ENCODE measurements around the gene RAB44.
"Not testable (repeated sequence)": the region's sequence is repeated elsewhere in the genome, so short reads cannot be mapped to it uniquely, and the experiment has no call there.

The RAB44 gene, protein sequence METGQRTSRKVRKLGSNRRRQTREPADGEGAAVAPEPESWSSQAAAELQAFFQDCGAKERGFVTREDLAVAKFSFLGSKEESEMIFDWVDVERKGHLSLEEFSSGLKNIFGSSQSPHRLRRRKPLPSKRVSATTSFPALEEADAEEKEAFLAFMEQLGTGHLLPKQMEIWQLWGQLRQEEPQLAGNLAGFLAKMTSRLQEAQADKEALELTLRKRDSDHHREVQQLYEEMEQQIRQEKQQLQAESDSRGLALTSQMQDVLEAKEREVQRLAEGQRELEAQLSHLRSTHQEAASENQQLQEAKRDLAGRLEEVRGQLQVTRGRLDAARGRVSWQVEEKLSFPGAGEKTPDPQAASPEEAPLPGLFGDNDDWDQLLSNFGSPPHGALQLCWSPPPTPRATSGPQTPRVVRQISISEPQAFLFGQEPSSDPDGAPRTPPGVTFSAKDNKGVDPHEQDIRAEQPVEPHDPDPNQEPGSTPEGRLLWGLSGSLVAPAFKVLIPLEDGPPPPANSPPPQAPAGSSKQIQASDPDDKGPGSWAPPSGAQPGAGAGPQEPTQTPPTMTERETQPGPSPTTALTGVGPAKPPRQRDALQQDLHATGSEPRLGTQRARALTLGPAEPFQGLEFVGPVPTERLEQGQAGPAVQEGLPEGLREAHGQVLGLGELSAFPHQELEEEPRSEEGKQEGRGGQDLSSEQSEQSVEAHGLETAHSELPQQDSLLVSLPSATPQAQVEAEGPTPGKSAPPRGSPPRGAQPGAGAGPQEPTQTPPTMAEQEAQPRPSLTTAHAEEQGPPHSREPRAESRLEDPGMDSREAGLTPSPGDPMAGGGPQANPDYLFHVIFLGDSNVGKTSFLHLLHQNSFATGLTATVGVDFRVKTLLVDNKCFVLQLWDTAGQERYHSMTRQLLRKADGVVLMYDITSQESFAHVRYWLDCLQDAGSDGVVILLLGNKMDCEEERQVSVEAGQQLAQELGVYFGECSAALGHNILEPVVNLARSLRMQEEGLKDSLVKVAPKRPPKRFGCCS

DNA sequence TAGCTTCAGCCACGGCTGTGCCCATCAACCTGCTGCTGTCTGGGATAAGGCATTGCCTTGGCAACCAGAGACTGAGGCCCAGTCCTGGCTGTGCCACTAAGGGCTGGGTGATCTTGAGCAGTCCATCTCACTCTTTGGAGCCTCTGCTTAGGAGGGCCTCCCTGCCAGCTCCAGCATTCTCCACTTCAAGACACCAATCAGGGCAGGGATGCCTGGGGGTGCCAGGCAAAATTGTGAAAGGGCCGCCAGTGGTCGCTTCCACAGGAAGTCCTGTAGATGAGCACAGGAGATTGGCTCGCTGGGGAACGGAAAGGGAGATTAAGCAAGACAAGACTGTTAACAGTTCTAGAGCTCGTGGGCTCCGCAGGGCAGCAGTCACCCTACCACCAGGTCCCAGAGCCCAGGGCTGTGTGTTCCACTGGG is at the start of gene RAB44:
Gene RAB44 (plus strand): TSS at position 346 of the 423 bp plus-strand sequence. CDS start 6,410 bp downstream, outside the sequence.
- H3K4me1 Mint-ChIP-seq (ENCODE audit: low read depth) = peaks cover 9% of the 10 kb centered on the region
- H3K27me3 Mint-ChIP-seq = no peaks in the 10 kb centered on the region
- no peaks in the 10 kb centered on the region for H3K36me3 Mint-ChIP-seq
- no peaks in the 10 kb centered on the region for H3K9me3 Mint-ChIP-seq (ENCODE audit: low read depth)
- H3K27ac Mint-ChIP-seq = no peak within 1 kb of the TSS
- no peak within 1 kb of the TSS for H3K4me3 Mint-ChIP-seq

DNA sequence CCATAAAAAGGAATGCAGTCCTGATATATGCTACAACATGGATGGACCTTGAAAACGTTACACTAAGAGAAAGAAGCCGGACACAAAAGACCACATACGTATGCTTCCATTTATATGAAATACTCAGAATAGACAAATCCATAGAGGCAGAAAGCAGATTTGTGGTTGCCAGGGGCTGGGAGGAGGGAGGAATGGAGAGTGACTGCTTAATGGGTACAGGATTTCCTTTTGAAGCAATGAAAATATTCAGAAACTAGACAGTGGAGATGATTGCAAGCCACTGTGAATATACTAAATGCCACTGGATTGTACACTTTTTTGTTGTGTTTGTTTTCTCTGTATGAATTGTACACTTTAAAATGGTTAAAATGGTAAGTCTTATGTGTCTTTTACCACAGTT is 48.5 kb upstream of the RAB44 start:
- H3K27me3 Mint-ChIP-seq = peaks cover 2% of the 10 kb centered on the region

DNA sequence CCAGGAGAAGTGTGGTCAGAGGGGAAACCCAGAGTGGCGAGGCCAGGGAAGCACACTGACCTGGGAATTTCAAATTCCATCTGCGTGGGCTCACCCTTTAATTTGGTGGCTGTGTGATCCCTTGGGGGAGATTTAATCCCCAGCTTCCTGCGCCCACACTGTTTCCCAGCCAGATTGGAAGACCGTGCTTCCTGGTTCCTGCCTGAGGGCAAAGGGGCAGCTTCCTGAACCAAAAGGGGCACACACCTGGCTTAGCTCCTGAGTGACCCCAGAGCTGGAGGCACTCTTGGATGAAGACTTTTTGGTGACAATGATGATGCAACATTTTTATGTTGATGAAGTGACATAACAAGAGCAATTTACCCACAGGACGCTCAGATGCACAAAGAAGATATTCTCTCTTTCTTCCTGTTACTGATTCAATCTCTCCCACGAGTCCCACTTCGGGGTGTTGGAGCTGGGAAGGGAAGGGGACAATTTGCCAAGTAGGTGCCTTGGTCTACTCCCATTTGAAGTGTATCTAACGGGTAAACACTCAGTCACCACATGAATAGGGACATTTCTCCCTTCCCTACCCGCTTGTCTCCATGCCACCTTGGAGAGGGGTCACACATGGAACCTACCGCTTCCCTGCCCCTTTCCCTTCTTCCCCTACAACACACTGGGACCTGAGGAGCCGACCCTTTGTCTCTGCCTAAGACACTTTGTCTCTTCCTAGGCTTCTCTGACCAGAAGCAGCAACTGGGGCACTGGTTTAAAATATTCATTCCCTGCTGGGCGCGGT is 47.7 kb upstream of the RAB44 start:
- Mint-ChIP-seq H3K4me3 (no peak overlapping the region), H3K27me3 (peaks cover 2% of the 10 kb centered on the region), H3K27ac (no peak overlapping the region), H3K4me1 (ENCODE audit: low read depth) (no peaks in the 10 kb centered on the region), H3K9me3 (ENCODE audit: low read depth) (no peaks in the 10 kb centered on the region), H3K36me3 (no peaks in the 10 kb centered on the region)

More for the DNA sequence above, 48.5 kb upstream of the RAB44 start:
- Mint-ChIP-seq H3K9me3 (ENCODE audit: low read depth) (no peaks in the 10 kb centered on the region), H3K4me1 (ENCODE audit: low read depth) (no peaks in the 10 kb centered on the region), H3K4me3 (no peak overlapping the region), H3K36me3 (no peaks in the 10 kb centered on the region), H3K27ac (no peak overlapping the region)

DNA sequence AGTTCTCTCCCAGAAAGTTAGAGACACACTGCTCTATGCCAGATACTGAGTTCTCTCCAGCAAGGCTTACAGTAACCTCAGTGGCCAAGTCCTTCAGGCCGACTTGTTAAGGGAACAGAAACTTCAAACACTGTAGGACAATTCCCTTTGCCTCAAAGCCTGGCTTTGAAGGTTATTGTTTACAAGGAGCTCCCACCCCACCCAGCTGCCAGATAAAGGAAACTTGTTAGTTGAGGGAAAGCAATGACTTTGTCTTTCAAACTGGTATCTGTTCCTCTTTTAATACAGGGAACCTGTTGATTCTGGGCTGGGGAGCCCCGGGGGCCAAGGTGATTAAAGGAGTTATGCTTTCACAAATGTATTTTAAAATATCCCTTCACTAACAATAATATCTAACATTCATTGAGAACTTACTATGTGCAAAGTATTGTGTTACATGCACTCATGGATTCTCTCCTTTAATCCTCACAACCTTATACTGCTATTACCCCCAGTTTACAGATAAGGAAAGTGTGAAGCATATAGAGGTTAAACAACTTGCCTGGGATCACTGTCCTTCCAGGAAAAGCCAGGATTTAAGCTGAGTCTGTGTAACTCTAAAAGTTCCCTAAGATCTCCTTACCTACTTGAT is 46.7 kb upstream of the RAB44 start:
- Mint-ChIP-seq H3K4me3 (no peak overlapping the region), H3K9me3 (ENCODE audit: low read depth) (no peaks in the 10 kb centered on the region), H3K4me1 (ENCODE audit: low read depth) (no peaks in the 10 kb centered on the region), H3K27ac (no peak overlapping the region), H3K27me3 (peaks cover 7% of the 10 kb centered on the region), H3K36me3 (no peaks in the 10 kb centered on the region)

DNA sequence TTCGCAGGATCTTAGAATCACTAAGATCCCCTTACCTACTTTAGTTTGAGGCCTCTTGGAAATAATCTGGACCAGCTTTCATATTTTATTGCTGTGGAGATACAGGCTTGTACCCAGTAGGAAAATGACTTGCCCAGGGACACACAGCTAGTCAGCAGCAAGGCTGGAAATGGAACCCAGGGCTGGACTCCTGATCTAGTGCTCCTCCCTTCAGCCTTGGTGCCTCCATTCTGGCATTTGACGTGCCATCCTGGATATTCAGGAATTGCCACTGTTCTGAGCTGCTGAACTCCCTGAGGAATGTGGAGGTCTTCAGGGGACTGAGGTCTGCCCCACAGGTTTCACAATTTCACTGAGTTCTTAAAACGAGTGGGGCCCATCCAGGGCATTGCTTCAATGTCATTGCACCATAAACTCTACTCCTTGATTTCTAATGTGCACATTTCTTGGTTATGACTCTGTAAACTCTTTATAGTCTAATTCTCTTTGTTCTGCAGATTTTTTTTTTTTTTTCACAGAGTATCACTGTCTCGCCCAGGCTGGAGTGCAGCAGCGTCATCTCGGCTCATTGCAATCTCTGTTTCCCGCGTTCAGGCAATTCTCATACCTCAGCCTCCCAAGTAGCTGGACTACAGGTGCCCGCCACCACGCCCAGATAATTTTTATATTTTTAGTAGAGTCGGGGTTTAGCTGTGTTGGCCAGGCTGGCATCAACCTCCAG is 45.8 kb upstream of the RAB44 start:
- Mint-ChIP-seq H3K27ac (no peak overlapping the region), H3K4me1 (ENCODE audit: low read depth) (no peaks in the 10 kb centered on the region), H3K36me3 (no peaks in the 10 kb centered on the region), H3K4me3 (no peak overlapping the region), H3K27me3 (peaks cover 12% of the 10 kb centered on the region), H3K9me3 (ENCODE audit: low read depth) (no peaks in the 10 kb centered on the region)

DNA sequence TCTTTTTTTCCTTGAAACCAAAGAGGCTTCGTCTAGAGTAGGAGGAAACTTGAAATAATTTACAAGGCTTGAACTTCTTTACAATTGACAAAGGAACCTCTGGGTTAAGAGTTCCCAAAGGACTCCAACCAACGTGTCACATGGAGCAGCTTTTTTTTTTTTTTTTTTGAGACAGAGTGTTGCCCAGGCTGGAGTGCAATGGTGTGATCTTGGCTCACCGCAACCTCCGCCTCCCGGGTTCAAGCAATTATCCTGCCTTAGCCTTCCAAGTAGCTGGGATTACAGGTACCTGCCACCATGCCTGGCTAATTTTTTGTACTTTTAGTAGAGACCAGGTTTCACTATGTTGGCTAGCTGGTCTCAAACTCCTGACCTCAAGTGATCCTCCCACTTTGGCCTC is 43.2 kb upstream of the RAB44 start:
- H3K9me3 Mint-ChIP-seq (ENCODE audit: low read depth); H3K36me3 Mint-ChIP-seq; H3K4me3 Mint-ChIP-seq; H3K4me1 Mint-ChIP-seq (ENCODE audit: low read depth); H3K27ac Mint-ChIP-seq: not testable (repeated sequence)
- peaks cover 19% of the 10 kb centered on the region for H3K27me3 Mint-ChIP-seq

DNA sequence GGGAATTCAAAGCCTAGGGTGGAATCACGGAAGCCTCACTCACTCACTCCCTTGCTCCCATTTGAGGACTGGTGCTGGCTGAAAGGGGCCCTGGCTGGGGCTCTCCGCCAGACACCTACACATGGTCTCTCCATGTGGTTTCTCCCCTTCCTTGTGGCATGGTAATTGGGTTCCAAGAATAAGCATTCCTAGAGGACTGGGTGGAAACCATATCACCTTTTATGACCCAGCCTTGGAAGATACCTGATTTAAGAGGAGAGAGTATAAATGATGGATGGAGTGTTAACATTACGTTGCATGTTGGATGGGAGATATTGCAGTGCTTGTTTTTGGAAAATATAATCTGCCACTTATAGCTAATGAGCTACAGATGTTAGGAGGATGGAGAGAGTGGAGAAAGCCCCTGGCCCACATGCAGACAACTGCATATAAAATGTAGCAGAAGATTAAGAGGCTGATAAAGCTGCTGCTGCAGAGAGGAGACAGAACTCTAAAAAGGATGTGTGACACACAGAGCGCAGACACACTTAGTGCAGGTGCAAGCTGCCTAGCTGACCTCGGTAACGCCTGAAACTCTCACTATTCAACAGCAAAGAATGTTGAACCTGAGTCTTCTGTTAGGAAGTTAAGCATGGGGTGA is 42.4 kb upstream of the RAB44 start:
- Mint-ChIP-seq H3K27ac (no peak overlapping the region), H3K27me3 (peaks cover 23% of the 10 kb centered on the region), H3K36me3 (no peaks in the 10 kb centered on the region), H3K4me3 (no peak overlapping the region), H3K9me3 (ENCODE audit: low read depth) (no peaks in the 10 kb centered on the region), H3K4me1 (ENCODE audit: low read depth) (no peaks in the 10 kb centered on the region)

DNA sequence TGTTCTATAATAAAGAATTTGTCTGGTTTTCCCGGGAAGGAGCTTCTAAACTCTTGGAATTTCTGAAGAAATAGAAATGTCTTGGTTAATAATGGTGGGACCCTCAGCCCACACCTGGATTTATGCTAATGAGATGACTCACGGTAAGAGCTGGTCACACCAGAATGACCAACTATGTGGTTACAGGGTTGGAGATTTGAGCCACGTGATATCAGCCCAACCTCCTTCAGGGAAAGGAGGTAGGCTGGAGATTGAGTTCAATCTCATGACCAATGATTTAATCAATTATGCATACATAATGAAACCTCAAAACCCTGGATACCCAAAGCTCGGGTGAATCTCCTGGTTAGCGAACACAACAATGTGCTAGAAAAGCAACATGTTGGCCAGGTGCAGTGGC is 41.2 kb upstream of the RAB44 start:
- Mint-ChIP-seq H3K4me1 (ENCODE audit: low read depth) (no peaks in the 10 kb centered on the region), H3K4me3 (no peak overlapping the region), H3K27me3 (peaks cover 23% of the 10 kb centered on the region), H3K9me3 (ENCODE audit: low read depth) (no peaks in the 10 kb centered on the region), H3K36me3 (no peaks in the 10 kb centered on the region), H3K27ac (no peak overlapping the region)

DNA sequence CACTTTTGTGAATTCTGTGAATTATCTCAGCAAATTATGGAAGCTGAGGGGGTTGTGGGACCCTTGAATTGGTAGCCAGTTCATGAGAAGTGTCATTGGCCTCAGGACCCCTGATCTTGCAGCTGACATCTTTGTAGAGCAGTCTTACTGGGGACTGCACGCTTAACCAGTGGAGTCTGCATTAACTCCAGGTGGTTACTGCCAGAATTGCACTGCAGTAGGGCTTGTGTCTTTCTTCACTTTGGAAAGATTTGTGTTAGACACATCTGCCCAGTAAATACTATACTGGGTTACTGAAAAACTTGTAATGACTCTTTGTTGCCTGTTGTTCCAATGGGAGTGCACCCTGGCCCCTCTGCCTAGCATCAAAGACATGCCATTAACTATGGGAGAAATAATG is 40.4 kb upstream of the RAB44 start:
- H3K36me3 Mint-ChIP-seq = no peaks in the 10 kb centered on the region
- H3K4me3 Mint-ChIP-seq = no peak overlapping the region
- H3K27me3 Mint-ChIP-seq = peaks cover 23% of the 10 kb centered on the region

DNA sequence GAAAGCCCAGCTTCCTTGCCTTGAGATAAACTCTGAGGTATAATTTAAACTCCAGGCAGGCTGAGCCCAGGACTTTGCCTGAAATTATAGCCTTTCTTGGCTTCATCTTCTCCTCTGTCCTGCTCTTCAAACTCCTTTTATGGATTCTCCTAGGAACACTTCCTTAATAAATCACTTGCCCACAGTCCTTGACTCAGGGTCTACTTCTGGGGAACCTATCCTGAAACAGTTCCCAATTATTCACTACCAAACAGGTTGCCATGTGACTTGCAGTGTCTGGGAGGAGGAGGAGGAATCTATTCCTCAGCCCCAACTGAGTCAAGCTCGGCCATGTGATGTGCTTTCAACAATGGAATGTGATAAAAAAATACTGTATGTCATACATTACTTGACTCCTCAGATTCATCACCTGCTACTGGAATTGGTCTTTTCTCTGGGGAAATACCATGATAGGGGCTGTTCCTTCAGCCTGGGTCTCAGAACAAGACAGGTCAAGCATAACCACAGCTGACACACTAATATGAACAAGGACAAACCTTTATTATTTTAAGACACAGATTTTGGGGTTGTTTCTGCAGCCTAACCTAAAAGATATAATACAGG is 39.6 kb upstream of the RAB44 start:
- no peaks in the 10 kb centered on the region for H3K36me3 Mint-ChIP-seq
- no peaks in the 10 kb centered on the region for H3K9me3 Mint-ChIP-seq (ENCODE audit: low read depth)
- H3K4me3 Mint-ChIP-seq = no peak overlapping the region
- H3K27ac Mint-ChIP-seq = no peak overlapping the region
- peaks cover 11% of the 10 kb centered on the region for H3K4me1 Mint-ChIP-seq (ENCODE audit: low read depth)
- H3K27me3 Mint-ChIP-seq = peaks cover 23% of the 10 kb centered on the region

More for the DNA sequence above, 40.4 kb upstream of the RAB44 start:
- Mint-ChIP-seq H3K9me3 (ENCODE audit: low read depth) (no peaks in the 10 kb centered on the region), H3K4me1 (ENCODE audit: low read depth) (peaks cover 4% of the 10 kb centered on the region), H3K27ac (no peak overlapping the region)

DNA sequence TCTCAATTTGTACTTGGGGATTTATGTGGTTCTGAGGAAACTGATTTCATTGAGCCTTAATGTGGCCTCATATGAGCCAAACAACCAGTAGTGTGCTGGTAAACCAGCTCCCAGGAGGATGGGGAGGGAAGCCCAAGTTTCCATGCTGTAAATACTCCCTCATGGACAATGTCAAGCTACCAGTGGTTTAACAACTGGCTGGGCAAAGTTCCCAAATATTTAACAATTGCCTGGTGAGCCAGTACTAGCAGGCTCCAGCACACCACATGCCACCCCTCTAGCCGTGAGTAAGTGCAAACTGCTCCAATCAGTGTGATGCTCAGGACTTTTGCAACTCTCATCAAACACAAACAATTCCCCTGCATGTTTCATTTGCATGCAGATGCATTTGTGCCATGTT is 38.4 kb upstream of the RAB44 start:
- H3K4me1 Mint-ChIP-seq (ENCODE audit: low read depth) = peaks cover 17% of the 10 kb centered on the region
- H3K27me3 Mint-ChIP-seq = peaks cover 23% of the 10 kb centered on the region
- no peaks in the 10 kb centered on the region for H3K36me3 Mint-ChIP-seq
- no peak overlapping the region for H3K27ac Mint-ChIP-seq
- H3K9me3 Mint-ChIP-seq (ENCODE audit: low read depth) = no peaks in the 10 kb centered on the region
- no peak overlapping the region for H3K4me3 Mint-ChIP-seq

DNA sequence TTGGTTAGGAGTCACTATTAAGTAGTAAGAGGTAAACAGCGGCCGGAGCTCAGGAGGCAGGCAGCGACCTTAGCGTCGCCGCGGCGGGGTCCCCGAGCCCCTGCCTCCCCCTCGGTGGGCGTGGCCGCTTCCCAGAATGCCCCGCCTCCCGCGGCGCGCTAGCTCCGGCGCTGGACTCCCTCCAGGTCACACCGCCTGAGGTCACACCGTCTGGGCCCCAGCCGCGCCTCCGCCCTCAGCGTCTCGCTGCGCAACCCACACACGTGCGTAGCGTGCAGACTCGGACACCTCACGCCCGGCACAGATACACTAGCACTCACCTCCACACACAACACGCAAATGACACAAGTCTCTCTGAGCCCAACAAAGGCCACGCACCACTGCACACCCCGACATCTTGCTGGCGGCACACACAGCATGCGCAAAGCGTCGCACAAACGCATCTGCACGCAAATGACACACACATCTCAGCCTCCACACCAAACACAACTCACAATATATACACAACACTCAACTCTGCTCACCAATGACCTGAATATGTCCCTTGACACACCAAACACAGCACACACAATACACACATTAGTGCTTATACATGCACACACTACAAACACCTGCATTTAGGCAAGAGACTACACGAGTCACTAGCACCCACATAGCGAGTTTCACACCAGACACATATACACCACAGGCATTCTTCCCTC is 36.7 kb upstream of the RAB44 start:
- no peak overlapping the region for H3K27ac Mint-ChIP-seq
- no peaks in the 10 kb centered on the region for H3K36me3 Mint-ChIP-seq
- no peaks in the 10 kb centered on the region for H3K9me3 Mint-ChIP-seq (ENCODE audit: low read depth)
- H3K27me3 Mint-ChIP-seq = peaks cover 16% of the 10 kb centered on the region
- H3K4me3 Mint-ChIP-seq = no peak overlapping the region
- H3K4me1 Mint-ChIP-seq (ENCODE audit: low read depth) = peaks cover 17% of the 10 kb centered on the region

DNA sequence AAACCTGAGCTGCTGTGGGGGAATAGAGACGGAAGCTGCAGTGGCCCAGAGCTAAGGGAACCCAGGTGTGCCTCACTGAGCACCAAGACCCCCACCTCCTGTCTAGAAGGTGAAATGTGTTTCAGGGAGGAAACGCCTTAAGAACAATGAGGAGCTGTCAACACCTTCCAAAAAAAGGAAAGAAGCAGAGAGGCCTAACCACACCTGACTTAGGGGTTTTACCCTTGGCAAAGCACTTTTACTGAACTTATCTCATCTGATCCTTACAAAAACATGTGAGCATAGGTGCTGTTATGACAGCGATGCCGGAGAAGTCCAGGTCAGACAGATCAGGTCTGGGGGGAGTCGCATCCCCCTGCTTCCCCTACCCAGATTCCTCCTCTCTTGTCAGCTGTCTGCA is 35.2 kb upstream of the RAB44 start:
- Mint-ChIP-seq H3K27ac (no peak overlapping the region), H3K36me3 (no peaks in the 10 kb centered on the region), H3K27me3 (peaks cover 8% of the 10 kb centered on the region), H3K9me3 (ENCODE audit: low read depth) (no peaks in the 10 kb centered on the region), H3K4me1 (ENCODE audit: low read depth) (peaks cover 17% of the 10 kb centered on the region), H3K4me3 (no peak overlapping the region)
